ENCODE data around the gene ADA. TPM values are rescaled to one million over a fixed set of nuclear protein-coding genes. Genes with fewer than 3 reads are reported as not detected.
A peak's percentile ranks its signal among the peaks of the same experiment; 100 is the strongest.

The ADA gene
- total RNA-seq, 1 donor, result 15.9 TPM

GRCh38 chr20:44573501-44573869, 78.0 kb downstream of the ADA start:
- H3K27me3 ChIP-seq (ENCODE audit: insufficient read depth, low read length), result no peaks in the 10 kb centered on the region
- H3K4me3 ChIP-seq (ENCODE audit: insufficient read depth, low read length), result no peak overlapping the region
- no peak for DNase-seq (ENCODE audit: insufficient read length, low spot score, missing footprints)
- peaks cover 25% of the 10 kb centered on the region for H3K4me1 ChIP-seq (ENCODE audit: insufficient read depth, low read length)
- H3K9me3 ChIP-seq (ENCODE audit: low read depth, low read length), result no peaks in the 10 kb centered on the region
- H3K36me3 ChIP-seq (ENCODE audit: insufficient read depth, low read length), result no peaks in the 10 kb centered on the region
- no peak overlapping the region for H2AFZ ChIP-seq (ENCODE audit: low read length)
- H3K27ac ChIP-seq (ENCODE audit: low read depth, low read length), result peak overlapping the region; percentile 99
- H4K20me1 ChIP-seq (ENCODE audit: insufficient read depth, low read length), result no peaks in the 10 kb centered on the region
- H3K79me2 ChIP-seq (ENCODE audit: insufficient read depth, low read length), result peaks cover 7% of the 10 kb centered on the region
- peak overlapping the region; percentile 89 for H3K4me2 ChIP-seq (ENCODE audit: insufficient read depth, low read length)
- no peak for TF ChIP-seq CTCF (IDR thresholded peaks at IDR 0.05; ENCODE audit: extremely low read depth, low read depth, low read length)

DNA sequence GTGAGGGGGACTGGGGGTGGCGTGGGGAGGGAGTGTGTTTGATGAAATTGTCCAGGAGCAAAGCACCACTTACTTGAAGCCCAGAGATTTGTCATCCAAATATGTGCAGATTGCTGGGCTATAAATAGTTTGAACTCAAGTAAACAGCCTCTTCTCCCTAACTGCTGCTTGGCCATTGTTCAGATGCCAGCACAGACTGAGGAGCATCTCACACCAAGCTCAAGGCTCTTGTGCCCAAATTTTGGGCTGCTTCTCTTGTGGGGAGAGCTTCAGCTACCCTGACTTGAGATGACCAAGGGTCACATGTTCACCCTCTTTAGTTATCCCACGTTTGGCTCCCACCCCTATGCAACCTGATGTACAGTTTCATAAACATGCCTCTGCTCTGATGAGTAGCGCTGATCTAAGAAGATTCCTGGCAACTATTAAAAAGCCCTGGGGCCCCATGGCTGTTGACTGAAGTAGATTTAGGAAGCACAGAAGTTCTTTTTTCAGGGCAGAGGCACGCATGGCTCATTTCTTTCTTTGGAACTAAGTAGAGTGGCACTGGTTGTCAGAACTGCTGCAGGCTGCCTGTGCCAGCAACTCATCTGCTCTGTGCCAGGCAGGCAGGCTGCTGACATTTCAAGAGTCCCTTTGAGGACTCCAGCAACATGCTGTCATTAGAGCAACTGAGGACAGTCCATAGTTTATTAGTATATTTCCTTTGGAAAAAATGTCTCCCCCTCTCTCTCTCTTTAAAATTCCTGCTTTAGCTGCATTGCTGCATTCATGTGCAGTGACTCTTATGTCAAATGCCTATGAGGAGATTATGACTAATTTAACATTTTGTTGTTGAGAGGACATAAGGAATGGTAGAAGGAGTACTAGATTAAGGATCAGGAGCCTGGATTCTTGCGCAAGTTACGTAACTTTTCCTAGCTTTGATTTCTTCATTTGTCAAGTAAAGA, 78.7 kb downstream of the ADA start:
- Histone ChIP-seq H3K4me1 (ENCODE audit: insufficient read depth, low read length) (peaks cover 25% of the 10 kb centered on the region), H3K27ac (ENCODE audit: low read depth, low read length) (peak overlapping the region; percentile 99), H3K9me3 (ENCODE audit: low read depth, low read length) (no peaks in the 10 kb centered on the region), H3K4me3 (ENCODE audit: insufficient read depth, low read length) (peak overlapping the region; percentile 48), H3K36me3 (ENCODE audit: insufficient read depth, low read length) (no peaks in the 10 kb centered on the region), H3K27me3 (ENCODE audit: insufficient read depth, low read length) (no peaks in the 10 kb centered on the region), H4K20me1 (ENCODE audit: insufficient read depth, low read length) (no peaks in the 10 kb centered on the region), H3K79me2 (ENCODE audit: insufficient read depth, low read length) (peaks cover 7% of the 10 kb centered on the region), H2AFZ (ENCODE audit: low read length) (peak overlapping the region; percentile 51), H3K4me2 (ENCODE audit: insufficient read depth, low read length) (peak overlapping the region; percentile 89)
- no peak for TF ChIP-seq CTCF (IDR thresholded peaks at IDR 0.05; ENCODE audit: extremely low read depth, low read depth, low read length)
- peak; percentile 42 for DNase-seq (ENCODE audit: insufficient read length, low spot score, missing footprints)

GRCh38 chr20:44571362-44571988, 80.0 kb downstream of the ADA start:
- Histone ChIP-seq H3K4me3 (ENCODE audit: insufficient read depth, low read length) (no peak overlapping the region), H3K9me3 (ENCODE audit: low read depth, low read length) (no peaks in the 10 kb centered on the region), H3K36me3 (ENCODE audit: insufficient read depth, low read length) (no peaks in the 10 kb centered on the region), H3K4me1 (ENCODE audit: insufficient read depth, low read length) (peaks cover 22% of the 10 kb centered on the region), H3K4me2 (ENCODE audit: insufficient read depth, low read length) (no peak overlapping the region), H4K20me1 (ENCODE audit: insufficient read depth, low read length) (no peaks in the 10 kb centered on the region), H3K27ac (ENCODE audit: low read depth, low read length) (peak overlapping the region; percentile 99), H2AFZ (ENCODE audit: low read length) (peak overlapping the region; percentile 7), H3K79me2 (ENCODE audit: insufficient read depth, low read length) (peaks cover 7% of the 10 kb centered on the region), H3K27me3 (ENCODE audit: insufficient read depth, low read length) (no peaks in the 10 kb centered on the region)
- DNase-seq (ENCODE audit: insufficient read length, low spot score, missing footprints), result no peak
- TF ChIP-seq CTCF (IDR thresholded peaks at IDR 0.05; ENCODE audit: extremely low read depth, low read depth, low read length), result no peak

GRCh38 chr20:44570367-44570766, 81.1 kb downstream of the ADA start:
- H3K27me3 ChIP-seq (ENCODE audit: insufficient read depth, low read length), result no peaks in the 10 kb centered on the region
- no peak for DNase-seq (ENCODE audit: insufficient read length, low spot score, missing footprints)

More at GRCh38 chr20:44570367-44570766, 81.1 kb downstream of the ADA start:
- Histone ChIP-seq H3K27ac (ENCODE audit: low read depth, low read length) (no peak overlapping the region), H3K4me3 (ENCODE audit: insufficient read depth, low read length) (no peak overlapping the region), H3K9me3 (ENCODE audit: low read depth, low read length) (no peaks in the 10 kb centered on the region), H3K4me2 (ENCODE audit: insufficient read depth, low read length) (no peak overlapping the region), H4K20me1 (ENCODE audit: insufficient read depth, low read length) (no peaks in the 10 kb centered on the region), H3K79me2 (ENCODE audit: insufficient read depth, low read length) (peaks cover 4% of the 10 kb centered on the region), H2AFZ (ENCODE audit: low read length) (no peak overlapping the region), H3K4me1 (ENCODE audit: insufficient read depth, low read length) (peaks cover 18% of the 10 kb centered on the region), H3K36me3 (ENCODE audit: insufficient read depth, low read length) (no peaks in the 10 kb centered on the region)
- no peak for TF ChIP-seq CTCF (IDR thresholded peaks at IDR 0.05; ENCODE audit: extremely low read depth, low read depth, low read length)
